ENCODE data around the gene C6orf132. TPM values are rescaled to one million over a fixed set of nuclear protein-coding genes. Genes with fewer than 3 reads are reported as not detected.

The C6orf132 gene
- total and polyA plus RNA-seq, 9 of the 15 experiments (the other 6 are each of a cell fraction or from before 2014, with no cell fraction given), result 0.06 to 0.35 (median 0.14) TPM

- TF ChIP-seq ZMIZ1 (IDR thresholded peaks at IDR 0.05; ENCODE audit: low read depth in 2 of 2, low read length in 2 of 2), result peak; percentile 1 to 12; a peak in 1 of 4 replicates
- peak; percentile 48; the same call in 1 of the 2 replicates for TF ChIP-seq ARID2 (IDR thresholded peaks at IDR 0.05)
- peak; percentile 89 for TF ChIP-seq CREB3L1 (IDR thresholded peaks at IDR 0.05; ENCODE audit: borderline replicate concordance, low read depth)
- TF ChIP-seq MTA3 (IDR thresholded peaks at IDR 0.05; ENCODE audit: borderline replicate concordance), result peak; percentile 94
- peak; percentile 83; the same call in 1 of the 2 replicates for TF ChIP-seq ZNF175 (CRISPR knock-in tag; IDR thresholded peaks at IDR 0.05; ENCODE audit: low read depth)
- TF ChIP-seq STAG1 (CRISPR knock-in tag; IDR thresholded peaks at IDR 0.05; ENCODE audit: borderline replicate concordance), result 0 out of 2 replicates have a peak, but pooled peaks have one; percentile 7
- TF ChIP-seq KDM1A (IDR thresholded peaks at IDR 0.05), result peak in 1 of 2 experiments; percentile 18; a peak in 1 of 4 replicates
- TF ChIP-seq THRA (IDR thresholded peaks at IDR 0.05), result no peak
- TF ChIP-seq NCOR1 (IDR thresholded peaks at IDR 0.05), result no peak
- TF ChIP-seq CEBPG (CRISPR knock-in tag; IDR thresholded peaks at IDR 0.05), result no peak
- TF ChIP-seq CEBPG (tag; conservative IDR thresholded peaks at IDR 0.05 in 1 of 2, IDR thresholded peaks at IDR 0.05 in 1 of 2), result peak in 1 of 2 experiments; percentile 23; a peak in 1 of 4 replicates
- no peak for TF ChIP-seq FOXA1 (IDR thresholded peaks at IDR 0.05; ENCODE audit: borderline replicate concordance)
- 0 out of 2 replicates have a peak, but pooled peaks have one; percentile 25 for TF ChIP-seq MTA1 (IDR thresholded peaks at IDR 0.05; ENCODE audit: borderline replicate concordance)
- no peak for TF ChIP-seq THRAP3 (IDR thresholded peaks at IDR 0.05; ENCODE audit: borderline replicate concordance)
- no peak for TF ChIP-seq SRSF3 (IDR thresholded peaks at IDR 0.05; ENCODE audit: insufficient read depth, low read length)
- no peak for TF ChIP-seq CHD4 (IDR thresholded peaks at IDR 0.05; ENCODE audit: insufficient read depth, insufficient replicate concordance, low read depth, low read length, poor library complexity, severe bottlenecking)
- TF ChIP-seq ZNF76 (CRISPR knock-in tag; IDR thresholded peaks at IDR 0.05; ENCODE audit: borderline replicate concordance), result 0 out of 2 replicates have a peak, but pooled peaks have one; percentile 47
- TF ChIP-seq, protein P1, sequence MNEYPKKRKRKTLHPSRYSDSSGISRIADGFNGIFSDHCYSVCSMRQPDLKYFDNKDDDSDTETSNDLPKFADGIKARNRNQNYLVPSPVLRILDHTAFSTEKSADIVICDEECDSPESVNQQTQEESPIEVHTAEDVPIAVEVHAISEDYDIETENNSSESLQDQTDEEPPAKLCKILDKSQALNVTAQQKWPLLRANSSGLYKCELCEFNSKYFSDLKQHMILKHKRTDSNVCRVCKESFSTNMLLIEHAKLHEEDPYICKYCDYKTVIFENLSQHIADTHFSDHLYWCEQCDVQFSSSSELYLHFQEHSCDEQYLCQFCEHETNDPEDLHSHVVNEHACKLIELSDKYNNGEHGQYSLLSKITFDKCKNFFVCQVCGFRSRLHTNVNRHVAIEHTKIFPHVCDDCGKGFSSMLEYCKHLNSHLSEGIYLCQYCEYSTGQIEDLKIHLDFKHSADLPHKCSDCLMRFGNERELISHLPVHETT (CRISPR knock-in tag; conservative IDR thresholded peaks at IDR 0.05 in 1 of 2, IDR thresholded peaks at IDR 0.05 in 1 of 2), result peak in 1 of 2 experiments; percentile 42; a peak in 1 of 4 replicates
Measured at GRCh38 chr6:42104095-42104803, 38.2 kb downstream of the C6orf132 start (continued).

Data from K562 (cell line).